ENCODE results near the gene EPB41L1. TPM values are rescaled to one million over a fixed set of nuclear protein-coding genes. Genes with fewer than 3 reads are reported as not detected.

Gene EPB41L1
- total RNA-seq, 4 donors from 2014 or later, result 27.7 to 53.8 (median 34.4) TPM

- TF ChIP-seq POLR2A (IDR thresholded peaks at IDR 0.05; ENCODE audit: low read depth), result no peak
- TF ChIP-seq CTCF (IDR thresholded peaks at IDR 0.05), result no peak
- no peak for TF ChIP-seq EP300 (IDR thresholded peaks at IDR 0.05)
- TF ChIP-seq POLR2AphosphoS5 (IDR thresholded peaks at IDR 0.05), result no peak
- H3K4me3 ChIP-seq, result no peak overlapping the region
- no peaks in the 10 kb centered on the region for H3K9me3 ChIP-seq
- 81% methylated on average over 20 of the region's 20 CpGs for WGBS
- H3K27me3 ChIP-seq, result peaks cover 0 to 31% (median 4%) of the 10 kb centered on the region in 4 donors
- DNase-seq (ENCODE audit: extremely low spot score), result no peak
- intact Hi-C loops (cut with DNase I), result no loop called here
- H3K4me1 ChIP-seq, result no peaks in the 10 kb centered on the region
- H3K36me3 ChIP-seq, result no peaks in the 10 kb centered on the region
- H3K27ac ChIP-seq (replicated peaks in 1 of 4), result no peak overlapping the region
These were observed 116.5 kb downstream of the EPB41L1 start for GRCh38 chr20:36270744-36271638.

- H3K9me3 ChIP-seq, result no peaks in the 10 kb centered on the region
- H3K27ac ChIP-seq (replicated peaks in 1 of 4), result no peak overlapping the region
- intact Hi-C loops (cut with DNase I), result loop anchor here (2.0 kb wide), 1 partner anchor 167 kb away; no protein-coding TSS in a partner anchor
- no peaks in the 10 kb centered on the region for H3K36me3 ChIP-seq
- no peak overlapping the region for H3K4me3 ChIP-seq
- TF ChIP-seq POLR2AphosphoS5 (IDR thresholded peaks at IDR 0.05) (no peak), POLR2A (IDR thresholded peaks at IDR 0.05; ENCODE audit: low read depth) (no peak), EP300 (IDR thresholded peaks at IDR 0.05) (no peak), CTCF (IDR thresholded peaks at IDR 0.05) (no peak)
- peaks cover 0 to 31% (median 4%) of the 10 kb centered on the region in 4 donors for H3K27me3 ChIP-seq
- no peak for DNase-seq (ENCODE audit: extremely low spot score)
- 88% methylated on average over 21 of the region's 21 CpGs for WGBS
- H3K4me1 ChIP-seq, result no peaks in the 10 kb centered on the region
These were observed 117.4 kb downstream of the EPB41L1 start for GRCh38 chr20:36271639-36272546.

- intact Hi-C loops (cut with DNase I), result loop anchor here (2.0 kb wide), 1 partner anchor 166 kb away; no protein-coding TSS in a partner anchor
- Histone ChIP-seq H3K4me1 (no peaks in the 10 kb centered on the region), H3K4me3 (no peak overlapping the region), H3K9me3 (no peaks in the 10 kb centered on the region), H3K27ac (replicated peaks in 1 of 4) (no peak overlapping the region), H3K36me3 (no peaks in the 10 kb centered on the region), H3K27me3 (peaks cover 0 to 31% (median 4%) of the 10 kb centered on the region in 4 donors)
- TF ChIP-seq EP300 (IDR thresholded peaks at IDR 0.05) (no peak), POLR2AphosphoS5 (IDR thresholded peaks at IDR 0.05) (no peak), CTCF (IDR thresholded peaks at IDR 0.05) (no peak), POLR2A (IDR thresholded peaks at IDR 0.05; ENCODE audit: low read depth) (no peak)
- 78% methylated on average over 12 of the region's 12 CpGs for WGBS
- no peak for DNase-seq (ENCODE audit: extremely low spot score)
These were observed 118.1 kb downstream of the EPB41L1 start for GRCh38 chr20:36272547-36273220.

GRCh38 chr20:36273414-36274180 lies 119.1 kb downstream of the EPB41L1 start:
- Histone ChIP-seq H3K27me3 (peaks cover 0 to 36% (median 4%) of the 10 kb centered on the region in 4 donors), H3K4me3 (no peak overlapping the region), H3K27ac (replicated peaks in 1 of 4) (no peak overlapping the region), H3K36me3 (no peaks in the 10 kb centered on the region), H3K4me1 (no peaks in the 10 kb centered on the region), H3K9me3 (no peaks in the 10 kb centered on the region)
- no peak for DNase-seq (ENCODE audit: extremely low spot score)
- intact Hi-C loops (cut with DNase I), result loop anchor here (2.0 kb wide), 1 partner anchor 165 kb away; no protein-coding TSS in a partner anchor
- WGBS, result 70% methylated on average over 12 of the region's 12 CpGs
- TF ChIP-seq POLR2A (IDR thresholded peaks at IDR 0.05; ENCODE audit: low read depth), result no peak
- TF ChIP-seq POLR2AphosphoS5 (IDR thresholded peaks at IDR 0.05), result no peak
- TF ChIP-seq EP300 (IDR thresholded peaks at IDR 0.05), result no peak
- peak in 2 of 3 experiments; percentile 9 to 16 for TF ChIP-seq CTCF (IDR thresholded peaks at IDR 0.05)

All from esophagus muscularis mucosa (tissue), 4 donors.